DOHH2 (cell line): ENCODE results near the gene ACP2.

Experiments
- H3F3A ChIP-seq: fragments of 200-600 bp; sonication (generic), shearing (Covaris generic); 2 replicates; pipeline ENCODE4 v1.6.0; 2016; ENCODE audit warnings: antibody characterized with exemption, mild to moderate bottlenecking; ENCODE audit not compliant: control insufficient read depth, insufficient read depth
- H3K27ac ChIP-seq: fragments of 200-600 bp; sonication (generic); 2 replicates; pipeline ENCODE4 v1.5.1; 2014; ENCODE audit warnings: low read depth, mild to moderate bottlenecking, low read length, moderate library complexity
- H3K27me3 ChIP-seq: fragments of 200-600 bp; sonication (generic); 2 replicates; pipeline ENCODE4 v1.6.1; 2014; ENCODE audit warnings: mild to moderate bottlenecking, low read length, mixed read lengths; ENCODE audit not compliant: control insufficient read depth
- H3K36me3 ChIP-seq: fragments of 200-600 bp; sonication (generic); 2 replicates; pipeline ENCODE4 v1.6.1; 2014; ENCODE audit warnings: mild to moderate bottlenecking, low read length, moderate library complexity, mixed read lengths; ENCODE audit not compliant: control insufficient read depth
- H3K4me1 ChIP-seq: fragments of 200-600 bp; sonication (generic); 2 replicates; pipeline ENCODE4 v1.6.1; 2014; ENCODE audit warnings: mild to moderate bottlenecking, low read length, mixed read lengths; ENCODE audit not compliant: control insufficient read depth
- H3K4me2 ChIP-seq: fragments of 200-600 bp; sonication (generic); 2 replicates; pipeline ENCODE4 v1.6.0; 2014; ENCODE audit warnings: mild to moderate bottlenecking, low read length, moderate library complexity
- H3K4me3 ChIP-seq: fragments of 200-600 bp; sonication (generic); 2 replicates; pipeline ENCODE4 v1.5.1; 2014; ENCODE audit warnings: mild to moderate bottlenecking, low read length, mixed read lengths
- H3K79me2 ChIP-seq: fragments of 200-600 bp; sonication (generic); 2 replicates; pipeline ENCODE4 v1.6.1; 2014; ENCODE audit warnings: mild to moderate bottlenecking, low read length, mixed read lengths; ENCODE audit not compliant: control insufficient read depth
- H3K9me2 ChIP-seq: fragments of 200-600 bp; sonication (generic); replicated peaks from 2 replicates; pipeline ENCODE4 v1.6.1; 2014; ENCODE audit warnings: mild to moderate bottlenecking, low read length, mixed read lengths; ENCODE audit not compliant: control insufficient read depth
- H3K9me3 ChIP-seq: fragments of 200-600 bp; sonication (generic); 2 replicates; pipeline ENCODE4 v1.6.1; 2014; ENCODE audit warnings: antibody characterized with exemption, low read length, mixed read lengths; ENCODE audit not compliant: control insufficient read depth, insufficient read depth
- H4K20me1 ChIP-seq: fragments of 200-600 bp; sonication (generic); 2 replicates; pipeline ENCODE4 v1.6.0; 2014; ENCODE audit warnings: low read depth, mild to moderate bottlenecking, antibody characterized with exemption, low read length, moderate library complexity; ENCODE audit not compliant: control insufficient read depth, insufficient read depth
- EZH2phosphoT487 ChIP-seq: fragments of 200-600 bp; sonication (generic); IDR thresholded peaks from 2 replicates; pipeline ENCODE4 v1.6.1; 2017; ENCODE audit warnings: borderline replicate concordance, mild to moderate bottlenecking, antibody characterized with exemption, low read length, moderate library complexity, mixed read lengths
- TF ChIP-seq, protein P1 (sequence below): fragments of 200-600 bp; sonication (generic); IDR thresholded peaks from one replicate; pipeline ENCODE4 v1.5.1; 2014; ENCODE audit warnings: antibody characterized with exemption, mild to moderate bottlenecking, low read depth, low read length; ENCODE audit not compliant: poor library complexity, severe bottlenecking

Gene ACP2

DNA sequence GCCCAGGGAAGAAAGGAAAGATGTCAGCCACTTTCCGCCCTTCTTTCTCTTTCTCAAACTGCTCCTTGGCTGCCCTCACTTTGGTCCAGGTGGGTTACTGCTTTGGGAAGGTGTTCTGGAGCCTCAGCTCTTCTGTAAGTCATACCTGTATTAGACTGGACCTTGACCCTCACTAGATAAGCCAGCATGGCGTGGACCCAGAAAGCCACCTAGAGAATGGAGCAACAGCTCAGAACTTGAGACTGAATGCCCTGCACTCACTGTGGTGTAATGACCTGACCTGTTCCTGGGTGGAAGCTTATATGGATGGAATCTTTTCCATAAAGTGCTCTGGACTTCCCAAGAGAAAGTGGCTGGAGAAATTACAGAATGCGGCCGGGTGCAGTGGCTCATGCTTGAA is 15.6 kb downstream of the ACP2 start:
- H3K9me2 ChIP-seq, result no peaks in the 10 kb centered on the region
- H3K4me1 ChIP-seq, result peaks cover 23% of the 10 kb centered on the region
- no peak for TF ChIP-seq EZH2phosphoT487
- no peak overlapping the region for H3K4me2 ChIP-seq
- no peaks in the 10 kb centered on the region for H4K20me1 ChIP-seq
- peaks cover 12% of the 10 kb centered on the region; the same call in 1 of the 2 replicates for H3K36me3 ChIP-seq
- peaks cover 6% of the 10 kb centered on the region; the same call in 1 of the 2 replicates for H3F3A ChIP-seq
- H3K79me2 ChIP-seq, result no peaks in the 10 kb centered on the region
- no peak overlapping the region for H3K4me3 ChIP-seq
- no peaks in the 10 kb centered on the region for H3K9me3 ChIP-seq
- H3K27ac ChIP-seq, result no peak overlapping the region
- H3K27me3 ChIP-seq, result no peaks in the 10 kb centered on the region

DNA sequence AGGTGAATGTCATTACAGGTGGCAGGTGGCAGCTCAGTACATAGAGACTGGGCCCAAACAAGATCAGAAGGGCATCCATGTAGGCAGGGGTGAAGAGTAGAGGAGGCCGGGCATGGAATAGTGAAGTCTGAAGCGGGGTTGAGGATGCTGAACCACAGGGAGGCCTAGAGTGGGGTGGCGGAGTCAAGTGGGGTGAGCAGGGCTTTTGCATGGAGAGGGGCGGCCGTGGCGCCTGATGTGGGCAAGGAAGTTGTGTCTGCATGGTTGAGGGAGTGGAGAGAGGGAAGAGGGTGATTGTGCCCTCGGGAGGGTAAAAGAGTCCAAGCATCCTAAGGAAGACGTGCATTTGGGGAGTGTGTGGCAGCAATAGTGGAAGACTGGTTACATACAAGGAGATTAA is 19.5 kb downstream of the ACP2 start:
- Histone ChIP-seq H3K4me2 (no peak overlapping the region), H3K4me3 (no peak overlapping the region), H3K36me3 (peaks cover 7% of the 10 kb centered on the region), H3K79me2 (no peaks in the 10 kb centered on the region), H3K4me1 (peaks cover 19% of the 10 kb centered on the region), H3F3A (no peaks in the 10 kb centered on the region), H4K20me1 (no peaks in the 10 kb centered on the region), H3K27me3 (no peaks in the 10 kb centered on the region), H3K27ac (no peak overlapping the region), H3K9me3 (no peaks in the 10 kb centered on the region), H3K9me2 (no peaks in the 10 kb centered on the region)
- TF ChIP-seq EZH2phosphoT487, result no peak
- TF ChIP-seq, protein P1, sequence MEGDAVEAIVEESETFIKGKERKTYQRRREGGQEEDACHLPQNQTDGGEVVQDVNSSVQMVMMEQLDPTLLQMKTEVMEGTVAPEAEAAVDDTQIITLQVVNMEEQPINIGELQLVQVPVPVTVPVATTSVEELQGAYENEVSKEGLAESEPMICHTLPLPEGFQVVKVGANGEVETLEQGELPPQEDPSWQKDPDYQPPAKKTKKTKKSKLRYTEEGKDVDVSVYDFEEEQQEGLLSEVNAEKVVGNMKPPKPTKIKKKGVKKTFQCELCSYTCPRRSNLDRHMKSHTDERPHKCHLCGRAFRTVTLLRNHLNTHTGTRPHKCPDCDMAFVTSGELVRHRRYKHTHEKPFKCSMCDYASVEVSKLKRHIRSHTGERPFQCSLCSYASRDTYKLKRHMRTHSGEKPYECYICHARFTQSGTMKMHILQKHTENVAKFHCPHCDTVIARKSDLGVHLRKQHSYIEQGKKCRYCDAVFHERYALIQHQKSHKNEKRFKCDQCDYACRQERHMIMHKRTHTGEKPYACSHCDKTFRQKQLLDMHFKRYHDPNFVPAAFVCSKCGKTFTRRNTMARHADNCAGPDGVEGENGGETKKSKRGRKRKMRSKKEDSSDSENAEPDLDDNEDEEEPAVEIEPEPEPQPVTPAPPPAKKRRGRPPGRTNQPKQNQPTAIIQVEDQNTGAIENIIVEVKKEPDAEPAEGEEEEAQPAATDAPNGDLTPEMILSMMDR, result no peak

DNA sequence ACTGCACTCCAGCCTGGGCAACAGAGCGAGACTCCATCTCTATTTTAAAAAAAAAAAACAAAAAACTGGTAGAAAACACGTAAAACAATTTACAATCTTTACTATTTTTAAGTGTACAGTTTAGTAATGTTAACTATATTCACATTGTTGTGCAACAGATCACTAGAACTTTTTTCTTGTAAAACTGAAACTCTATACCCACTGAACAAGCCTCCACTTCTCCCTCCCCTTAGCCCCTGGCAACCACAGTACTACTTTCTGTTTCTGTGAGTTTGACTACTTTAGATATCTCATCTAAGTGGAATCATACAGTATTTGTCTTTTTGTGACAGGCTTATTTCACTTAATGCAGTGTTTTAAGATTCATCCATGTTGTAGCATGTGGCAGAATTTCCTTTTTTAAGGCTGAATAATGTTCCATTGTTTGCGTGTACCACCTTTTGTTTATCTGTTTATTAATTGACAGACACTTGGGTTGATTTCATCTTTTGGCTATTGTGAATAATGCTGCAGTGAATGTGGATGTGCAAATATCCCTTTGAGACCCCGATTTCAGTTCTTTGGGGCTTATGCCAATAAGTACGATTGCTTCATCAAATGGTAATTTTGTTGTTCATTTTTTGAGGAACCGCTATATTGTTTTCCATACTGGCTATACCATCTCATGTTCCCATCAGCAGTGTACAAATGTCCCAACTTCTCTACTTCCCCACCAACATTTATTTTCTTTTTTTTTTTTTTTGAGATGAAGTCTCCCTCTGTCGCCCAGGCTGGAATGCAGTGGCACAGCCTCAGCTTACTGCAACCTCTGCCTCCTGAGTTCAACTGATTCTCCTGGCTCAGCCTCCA is 22.8 kb downstream of the ACP2 start:
- no peaks in the 10 kb centered on the region for H3K9me2 ChIP-seq
- H3K4me3 ChIP-seq, result no peak overlapping the region
- H3K27me3 ChIP-seq, result no peaks in the 10 kb centered on the region
- H4K20me1 ChIP-seq, result no peaks in the 10 kb centered on the region
- no peak overlapping the region for H3K27ac ChIP-seq
- peaks cover 14% of the 10 kb centered on the region for H3K4me1 ChIP-seq
- no peaks in the 10 kb centered on the region for H3K79me2 ChIP-seq
- no peaks in the 10 kb centered on the region for H3F3A ChIP-seq
- no peak for TF ChIP-seq EZH2phosphoT487
- TF ChIP-seq, protein P1, result no peak
- peaks cover 9% of the 10 kb centered on the region for H3K36me3 ChIP-seq
- no peak overlapping the region for H3K4me2 ChIP-seq
- H3K9me3 ChIP-seq, result no peaks in the 10 kb centered on the region

DNA sequence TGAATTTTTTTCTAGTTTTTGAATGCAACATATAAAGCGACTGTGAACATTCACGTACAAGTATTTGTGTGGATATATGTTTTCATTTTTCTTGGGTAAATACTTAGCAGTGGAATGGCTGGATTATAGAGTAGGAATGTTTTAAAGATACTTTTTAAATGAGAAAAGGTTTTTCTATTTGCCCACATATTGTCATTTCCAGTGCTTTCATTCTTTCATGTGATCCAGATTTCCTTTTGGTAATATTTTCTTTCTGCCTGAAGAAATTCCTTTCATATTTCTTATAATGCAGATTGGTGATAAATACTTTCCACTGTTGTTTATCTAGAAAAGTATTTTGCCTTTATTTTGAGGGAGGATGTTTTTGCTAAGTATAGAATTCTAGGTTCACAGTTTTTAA is 25.9 kb downstream of the ACP2 start:
- TF ChIP-seq, protein P1, result no peak
- no peak for TF ChIP-seq EZH2phosphoT487
- peaks cover 28% of the 10 kb centered on the region for H3K36me3 ChIP-seq

More for the DNA sequence above, 25.9 kb downstream of the ACP2 start:
- H3K79me2 ChIP-seq, result peaks cover 4% of the 10 kb centered on the region; the same call in 1 of the 2 replicates
- H3K4me1 ChIP-seq, result peaks cover 34% of the 10 kb centered on the region
- H3K9me3 ChIP-seq, result no peaks in the 10 kb centered on the region
- H4K20me1 ChIP-seq, result no peaks in the 10 kb centered on the region
- no peak overlapping the region for H3K4me2 ChIP-seq
- no peak overlapping the region for H3K4me3 ChIP-seq
- H3K9me2 ChIP-seq, result no peaks in the 10 kb centered on the region
- H3K27me3 ChIP-seq, result no peaks in the 10 kb centered on the region
- no peaks in the 10 kb centered on the region; the same call in 1 of the 2 replicates for H3F3A ChIP-seq
- no peak overlapping the region for H3K27ac ChIP-seq
